GM23338 (cell line): Measurements from ENCODE around the gene CCIN.
"Not testable (repeated sequence)": the region's sequence is repeated elsewhere in the genome, so short reads cannot be mapped to it uniquely, and the experiment has no call there.

ENCODE experiments used
- CREB1 ChIP-seq: fragments of 250-450 bp; sonication (Bioruptor Pico); IDR thresholded peaks from 2 replicates; pipeline ENCODE4 v1.5.0; 2020; ENCODE audit warnings: low read depth, mild to moderate bottlenecking, moderate library complexity
- CTCF ChIP-seq, 2 experiments: fragments of 200-600 bp in 1 of 2; sonication (generic) in 1 of 2; conservative IDR thresholded peaks; 2 replicates each; pipeline versions ENCODE4 v1.5.1 to v1.6.1; 2016 to 2017; ENCODE audit warnings: antibody characterized with exemption in 2 of 2, low read depth in 2 of 2, mild to moderate bottlenecking in 2 of 2, moderate library complexity in 1 of 2
- POLR2AphosphoS5 ChIP-seq: IDR thresholded peaks from 2 replicates; pipeline ENCODE4 v1.6.1; 2016; ENCODE audit warnings: antibody characterized with exemption, low read depth
- TF ChIP-seq, protein P1 (sequence below): fragments of 250-450 bp; sonication (Bioruptor Pico); IDR thresholded peaks from 2 replicates; pipeline ENCODE4 v1.5.0; 2020; ENCODE audit warnings: mild to moderate bottlenecking, moderate library complexity

- not testable (repeated sequence) for TF ChIP-seq POLR2AphosphoS5; CTCF (conservative IDR thresholded peaks at IDR 0.05; ENCODE audit: low read depth in 2 of 2); CREB1
- TF ChIP-seq, protein P1, sequence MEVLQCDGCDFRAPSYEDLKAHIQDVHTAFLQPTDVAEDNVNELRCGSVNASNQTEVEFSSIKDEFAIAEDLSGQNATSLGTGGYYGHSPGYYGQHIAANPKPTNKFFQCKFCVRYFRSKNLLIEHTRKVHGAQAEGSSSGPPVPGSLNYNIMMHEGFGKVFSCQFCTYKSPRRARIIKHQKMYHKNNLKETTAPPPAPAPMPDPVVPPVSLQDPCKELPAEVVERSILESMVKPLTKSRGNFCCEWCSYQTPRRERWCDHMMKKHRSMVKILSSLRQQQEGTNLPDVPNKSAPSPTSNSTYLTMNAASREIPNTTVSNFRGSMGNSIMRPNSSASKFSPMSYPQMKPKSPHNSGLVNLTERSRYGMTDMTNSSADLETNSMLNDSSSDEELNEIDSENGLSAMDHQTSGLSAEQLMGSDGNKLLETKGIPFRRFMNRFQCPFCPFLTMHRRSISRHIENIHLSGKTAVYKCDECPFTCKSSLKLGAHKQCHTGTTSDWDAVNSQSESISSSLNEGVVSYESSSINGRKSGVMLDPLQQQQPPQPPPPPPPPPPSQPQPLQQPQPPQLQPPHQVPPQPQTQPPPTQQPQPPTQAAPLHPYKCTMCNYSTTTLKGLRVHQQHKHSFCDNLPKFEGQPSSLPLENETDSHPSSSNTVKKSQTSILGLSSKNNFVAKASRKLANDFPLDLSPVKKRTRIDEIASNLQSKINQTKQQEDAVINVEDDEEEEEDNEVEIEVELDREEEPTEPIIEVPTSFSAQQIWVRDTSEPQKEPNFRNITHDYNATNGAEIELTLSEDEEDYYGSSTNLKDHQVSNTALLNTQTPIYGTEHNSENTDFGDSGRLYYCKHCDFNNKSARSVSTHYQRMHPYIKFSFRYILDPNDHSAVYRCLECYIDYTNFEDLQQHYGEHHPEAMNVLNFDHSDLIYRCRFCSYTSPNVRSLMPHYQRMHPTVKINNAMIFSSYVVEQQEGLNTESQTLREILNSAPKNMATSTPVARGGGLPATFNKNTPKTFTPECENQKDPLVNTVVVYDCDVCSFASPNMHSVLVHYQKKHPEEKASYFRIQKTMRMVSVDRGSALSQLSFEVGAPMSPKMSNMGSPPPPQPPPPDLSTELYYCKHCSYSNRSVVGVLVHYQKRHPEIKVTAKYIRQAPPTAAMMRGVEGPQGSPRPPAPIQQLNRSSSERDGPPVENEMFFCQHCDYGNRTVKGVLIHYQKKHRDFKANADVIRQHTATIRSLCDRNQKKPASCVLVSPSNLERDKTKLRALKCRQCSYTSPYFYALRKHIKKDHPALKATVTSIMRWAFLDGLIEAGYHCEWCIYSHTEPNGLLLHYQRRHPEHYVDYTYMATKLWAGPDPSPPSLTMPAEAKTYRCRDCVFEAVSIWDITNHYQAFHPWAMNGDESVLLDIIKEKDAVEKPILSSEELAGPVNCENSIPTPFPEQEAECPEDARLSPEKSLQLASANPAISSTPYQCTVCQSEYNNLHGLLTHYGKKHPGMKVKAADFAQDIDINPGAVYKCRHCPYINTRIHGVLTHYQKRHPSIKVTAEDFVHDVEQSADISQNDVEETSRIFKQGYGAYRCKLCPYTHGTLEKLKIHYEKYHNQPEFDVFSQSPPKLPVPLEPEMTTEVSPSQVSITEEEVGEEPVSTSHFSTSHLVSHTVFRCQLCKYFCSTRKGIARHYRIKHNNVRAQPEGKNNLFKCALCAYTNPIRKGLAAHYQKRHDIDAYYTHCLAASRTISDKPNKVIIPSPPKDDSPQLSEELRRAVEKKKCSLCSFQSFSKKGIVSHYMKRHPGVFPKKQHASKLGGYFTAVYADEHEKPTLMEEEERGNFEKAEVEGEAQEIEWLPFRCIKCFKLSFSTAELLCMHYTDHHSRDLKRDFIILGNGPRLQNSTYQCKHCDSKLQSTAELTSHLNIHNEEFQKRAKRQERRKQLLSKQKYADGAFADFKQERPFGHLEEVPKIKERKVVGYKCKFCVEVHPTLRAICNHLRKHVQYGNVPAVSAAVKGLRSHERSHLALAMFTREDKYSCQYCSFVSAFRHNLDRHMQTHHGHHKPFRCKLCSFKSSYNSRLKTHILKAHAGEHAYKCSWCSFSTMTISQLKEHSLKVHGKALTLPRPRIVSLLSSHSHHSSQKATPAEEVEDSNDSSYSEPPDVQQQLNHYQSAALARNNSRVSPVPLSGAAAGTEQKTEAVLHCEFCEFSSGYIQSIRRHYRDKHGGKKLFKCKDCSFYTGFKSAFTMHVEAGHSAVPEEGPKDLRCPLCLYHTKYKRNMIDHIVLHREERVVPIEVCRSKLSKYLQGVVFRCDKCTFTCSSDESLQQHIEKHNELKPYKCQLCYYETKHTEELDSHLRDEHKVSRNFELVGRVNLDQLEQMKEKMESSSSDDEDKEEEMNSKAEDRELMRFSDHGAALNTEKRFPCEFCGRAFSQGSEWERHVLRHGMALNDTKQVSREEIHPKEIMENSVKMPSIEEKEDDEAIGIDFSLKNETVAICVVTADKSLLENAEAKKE (CRISPR knock-in tag), result not testable (repeated sequence)
Measured at GRCh38 chr9:36160126-36160525, 9.1 kb upstream of the CCIN start.
